ENCODE data around the gene DBX2. TPM values are rescaled to one million over a fixed set of nuclear protein-coding genes. Genes with fewer than 3 reads are reported as not detected.

The DBX2 gene
- total RNA-seq, 4 donors from 2014 or later: 0.11 to 0.39 TPM; not detected in 2

- Histone ChIP-seq H3K9me3 (no peaks in the 10 kb centered on the region), H3K4me3 (no peak overlapping the region), H3K4me1 (no peaks in the 10 kb centered on the region), H3K36me3 (no peaks in the 10 kb centered on the region), H3K27ac (no peak overlapping the region), H3K27me3 (no peaks in the 10 kb centered on the region)
- TF ChIP-seq, protein P1, sequence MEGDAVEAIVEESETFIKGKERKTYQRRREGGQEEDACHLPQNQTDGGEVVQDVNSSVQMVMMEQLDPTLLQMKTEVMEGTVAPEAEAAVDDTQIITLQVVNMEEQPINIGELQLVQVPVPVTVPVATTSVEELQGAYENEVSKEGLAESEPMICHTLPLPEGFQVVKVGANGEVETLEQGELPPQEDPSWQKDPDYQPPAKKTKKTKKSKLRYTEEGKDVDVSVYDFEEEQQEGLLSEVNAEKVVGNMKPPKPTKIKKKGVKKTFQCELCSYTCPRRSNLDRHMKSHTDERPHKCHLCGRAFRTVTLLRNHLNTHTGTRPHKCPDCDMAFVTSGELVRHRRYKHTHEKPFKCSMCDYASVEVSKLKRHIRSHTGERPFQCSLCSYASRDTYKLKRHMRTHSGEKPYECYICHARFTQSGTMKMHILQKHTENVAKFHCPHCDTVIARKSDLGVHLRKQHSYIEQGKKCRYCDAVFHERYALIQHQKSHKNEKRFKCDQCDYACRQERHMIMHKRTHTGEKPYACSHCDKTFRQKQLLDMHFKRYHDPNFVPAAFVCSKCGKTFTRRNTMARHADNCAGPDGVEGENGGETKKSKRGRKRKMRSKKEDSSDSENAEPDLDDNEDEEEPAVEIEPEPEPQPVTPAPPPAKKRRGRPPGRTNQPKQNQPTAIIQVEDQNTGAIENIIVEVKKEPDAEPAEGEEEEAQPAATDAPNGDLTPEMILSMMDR (IDR thresholded peaks at IDR 0.05 in 4 of 5, conservative IDR thresholded peaks at IDR 0.05 in 1 of 5): no peak
- no peak for TF ChIP-seq POLR2A (IDR thresholded peaks at IDR 0.05)
- ATAC-seq (no peak), DNase-seq (no peak)
- intact Hi-C loops (cut with DNase I; ENCODE audit: low total_unique reads) (no loop called here), in situ Hi-C loops (cut with MboI; ENCODE audit: low sequenced_read_pairs in 4 of 4) (no loop called here)
These were observed 81.9 kb downstream of the DBX2 start for GRCh38 chr12:44968965-44969364.

Other genes with a start within 250 kb of the DBX2 start
- gene NELL2, start 174.8 kb downstream of the DBX2 start, total RNA-seq: under 1 TPM in 2 of 4 donors, not detected in 2; 0.58 to 0.82 TPM
- gene ANO6, start 165.0 kb upstream of the DBX2 start, total RNA-seq: 100 to 1,000 TPM in 1 of 4 donors, 10 to 100 TPM in 3; 75.4 to 100 (median 91.8) TPM